GM23338 (cell line): ENCODE measurements around the gene IQGAP1. TPM values are rescaled to one million over a fixed set of nuclear protein-coding genes. Genes with fewer than 3 reads are reported as not detected.
A peak's percentile ranks its signal among the peaks of the same experiment; 100 is the strongest.
"Not testable (repeated sequence)": the region's sequence is repeated elsewhere in the genome, so short reads cannot be mapped to it uniquely, and the experiment has no call there.

Experiments
- ATAC-seq: fragments of 200-7000 bp; cut with Tn5 transposase; 3 replicates; pipeline ENCODE4 v1.9.1; 2020
- DNase-seq: peaks from one replicate; pipeline ENCODE4 v3.0.0-alpha.2; 2015; ENCODE audit warnings: low spot score
- H2AFZ ChIP-seq: fragments of 200-600 bp; sonication (generic); 2 replicates; pipeline ENCODE4 v1.8.0; 2016; ENCODE audit warnings: antibody characterized with exemption, mild to moderate bottlenecking, moderate library complexity
- H3F3A ChIP-seq: fragments of 200-600 bp; sonication (generic); replicated peaks from 2 replicates; pipeline ENCODE4 v1.8.0; 2017; ENCODE audit warnings: antibody characterized with exemption, mixed run types, low read depth
- H3K27ac ChIP-seq: fragments of 200-600 bp; sonication (generic); 2 replicates; pipeline ENCODE4 v1.6.1; 2016; ENCODE audit warnings: low read depth
- H3K27me3 ChIP-seq: fragments of 200-600 bp; sonication (generic); 2 replicates; pipeline ENCODE4 v1.8.0; 2016; ENCODE audit warnings: mild to moderate bottlenecking, mixed run types, moderate library complexity; ENCODE audit not compliant: insufficient read depth
- H3K36me3 ChIP-seq: fragments of 200-600 bp; sonication (generic); 2 replicates; pipeline ENCODE4 v1.8.0; 2016; ENCODE audit warnings: mild to moderate bottlenecking; ENCODE audit not compliant: insufficient read depth
- H3K4me1 ChIP-seq: fragments of 200-600 bp; sonication (generic); 2 replicates; pipeline ENCODE4 v1.8.0; 2016; ENCODE audit warnings: mild to moderate bottlenecking, moderate library complexity; ENCODE audit not compliant: insufficient read depth
- H3K4me2 ChIP-seq: fragments of 200-600 bp; sonication (generic); 2 replicates; pipeline ENCODE4 v1.7.1; 2017; ENCODE audit warnings: mixed run types
- H3K4me3 ChIP-seq: fragments of 200-600 bp; sonication (generic); 2 replicates; pipeline ENCODE4 v1.6.1; 2016; ENCODE audit warnings: mixed run types
- H3K79me2 ChIP-seq: fragments of 200-600 bp; sonication (generic); replicated peaks from 2 replicates; pipeline ENCODE4 v1.8.0; 2017; ENCODE audit warnings: mild to moderate bottlenecking; ENCODE audit not compliant: insufficient read depth
- H3K9me2 ChIP-seq: fragments of 200-600 bp; sonication (generic); 2 replicates; pipeline ENCODE4 v1.8.0; 2017; ENCODE audit not compliant: insufficient read depth
- H4K20me1 ChIP-seq: fragments of 200-600 bp; sonication (generic); replicated peaks from 2 replicates; pipeline ENCODE4 v1.8.0; 2017; ENCODE audit warnings: mild to moderate bottlenecking; ENCODE audit not compliant: insufficient read depth
- H3K27ac Mint-ChIP-seq: 2 replicates; pipeline ENCODE4 v1.8.0; 2020; ENCODE audit warnings: inconsistent platforms, mild to moderate bottlenecking, moderate library complexity, mixed read lengths
- H3K27me3 Mint-ChIP-seq: 3 replicates; pipeline ENCODE4 v1.8.0; 2022; ENCODE audit warnings: low read depth, mild to moderate bottlenecking, moderate library complexity, mixed read lengths, inconsistent platforms; ENCODE audit not compliant: insufficient read depth, poor library complexity
- H3K36me3 Mint-ChIP-seq: 3 replicates; pipeline ENCODE4 v1.8.0; 2021; ENCODE audit warnings: low read depth, mild to moderate bottlenecking, inconsistent platforms, moderate library complexity, mixed read lengths
- H3K4me1 Mint-ChIP-seq: 3 replicates; pipeline ENCODE4 v1.8.0; 2020; ENCODE audit warnings: mild to moderate bottlenecking, inconsistent platforms, mixed read lengths
- H3K4me3 Mint-ChIP-seq: 3 replicates; pipeline ENCODE4 v1.8.0; 2021; ENCODE audit warnings: moderate library complexity, mild to moderate bottlenecking, inconsistent platforms, mixed read lengths
- H3K9me3 Mint-ChIP-seq: 3 replicates; pipeline ENCODE4 v1.8.0; 2020; ENCODE audit warnings: moderate library complexity, mild to moderate bottlenecking, inconsistent platforms, mixed read lengths
- EZH2 ChIP-seq: fragments of 200-600 bp; sonication (generic); IDR thresholded peaks from one replicate; pipeline ENCODE4 v1.8.0; 2017; ENCODE audit warnings: antibody characterized with exemption, mild to moderate bottlenecking, low read depth; ENCODE audit not compliant: unreplicated experiment
- EZH2phosphoT487 ChIP-seq: fragments of 200-600 bp; sonication (generic); IDR thresholded peaks from one replicate; pipeline ENCODE4 v1.8.1; 2018; ENCODE audit warnings: antibody characterized with exemption; ENCODE audit not compliant: unreplicated experiment
- REST ChIP-seq: IDR thresholded peaks from one replicate; pipeline ENCODE4 v1.6.1; 2018; ENCODE audit warnings: antibody characterized with exemption; ENCODE audit not compliant: unreplicated experiment
- ZNF114 ChIP-seq: fragments of 250-450 bp; sonication (Bioruptor Pico); IDR thresholded peaks from 2 replicates; pipeline ENCODE4 v1.5.0; 2020; ENCODE audit warnings: mild to moderate bottlenecking, moderate library complexity
- ZNF331 ChIP-seq: fragments of 250-450 bp; sonication (Bioruptor Pico); IDR thresholded peaks from 2 replicates; pipeline ENCODE4 v1.5.0; 2020; ENCODE audit warnings: low read depth, mild to moderate bottlenecking, moderate library complexity
- polyA plus RNA-seq: library from polyadenylated mRNA; unstranded; fragments of >200 nt; fragmentation: Nextera tagmentation; extraction: Ambion mirVana; gene quantifications from 2 replicates; pipeline ENCODE4 v1.2.1, GENCODE V29; 2016
- total RNA-seq: library from RNA; depleted of rRNA; stranded (reverse); fragments of >200 nt; shearing (Covaris generic); gene quantifications from 2 replicates; pipeline ENCODE4 v1.2.3, GENCODE V29; 2014
- TF ChIP-seq, protein P1 (sequence below), 2 experiments: fragments of 200-600 bp in 1 of 2; sonication (generic) in 1 of 2; conservative IDR thresholded peaks; 2 replicates each; pipeline versions ENCODE4 v1.5.1 to v1.6.1; 2016 to 2017; ENCODE audit warnings: antibody characterized with exemption in 2 of 2, low read depth in 2 of 2, mild to moderate bottlenecking in 2 of 2, moderate library complexity in 1 of 2

The IQGAP1 gene
- total and polyA plus RNA-seq, 2 experiments from 2014 or later: 92.7 to 159 TPM

- Mint-ChIP-seq H3K36me3 (no peaks in the 10 kb centered on the region), H3K9me3 (0 out of 3 replicates have a peak, but pooled peaks cover 1% of the 10 kb centered on the region), H3K27ac (no peak overlapping the region), H3K4me1 (no peaks in the 10 kb centered on the region; the same call in 2 of the 3 replicates), H3K27me3 (peaks cover 9% of the 10 kb centered on the region), H3K4me3 (no peak overlapping the region)
- H3K4me3 ChIP-seq: no peak overlapping the region
- peaks cover 11% of the 10 kb centered on the region for H3K27me3 ChIP-seq
- TF ChIP-seq EZH2: no peak
- TF ChIP-seq ZNF114 (CRISPR knock-in tag): no peak
- TF ChIP-seq, protein P1, sequence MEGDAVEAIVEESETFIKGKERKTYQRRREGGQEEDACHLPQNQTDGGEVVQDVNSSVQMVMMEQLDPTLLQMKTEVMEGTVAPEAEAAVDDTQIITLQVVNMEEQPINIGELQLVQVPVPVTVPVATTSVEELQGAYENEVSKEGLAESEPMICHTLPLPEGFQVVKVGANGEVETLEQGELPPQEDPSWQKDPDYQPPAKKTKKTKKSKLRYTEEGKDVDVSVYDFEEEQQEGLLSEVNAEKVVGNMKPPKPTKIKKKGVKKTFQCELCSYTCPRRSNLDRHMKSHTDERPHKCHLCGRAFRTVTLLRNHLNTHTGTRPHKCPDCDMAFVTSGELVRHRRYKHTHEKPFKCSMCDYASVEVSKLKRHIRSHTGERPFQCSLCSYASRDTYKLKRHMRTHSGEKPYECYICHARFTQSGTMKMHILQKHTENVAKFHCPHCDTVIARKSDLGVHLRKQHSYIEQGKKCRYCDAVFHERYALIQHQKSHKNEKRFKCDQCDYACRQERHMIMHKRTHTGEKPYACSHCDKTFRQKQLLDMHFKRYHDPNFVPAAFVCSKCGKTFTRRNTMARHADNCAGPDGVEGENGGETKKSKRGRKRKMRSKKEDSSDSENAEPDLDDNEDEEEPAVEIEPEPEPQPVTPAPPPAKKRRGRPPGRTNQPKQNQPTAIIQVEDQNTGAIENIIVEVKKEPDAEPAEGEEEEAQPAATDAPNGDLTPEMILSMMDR (conservative IDR thresholded peaks at IDR 0.05; ENCODE audit: low read depth in 2 of 2): no peak
- TF ChIP-seq ZNF331 (CRISPR knock-in tag): no peak
- H2AFZ ChIP-seq: no peak overlapping the region
- H3K36me3 ChIP-seq: no peaks in the 10 kb centered on the region
- no peaks in the 10 kb centered on the region for H3F3A ChIP-seq
- no peak for ATAC-seq
- H3K79me2 ChIP-seq: no peaks in the 10 kb centered on the region
- H3K4me1 ChIP-seq: no peaks in the 10 kb centered on the region
- H4K20me1 ChIP-seq: no peaks in the 10 kb centered on the region
- no peak overlapping the region for H3K27ac ChIP-seq
- H3K4me2 ChIP-seq: no peak overlapping the region
- DNase-seq: no peak
- H3K9me2 ChIP-seq: peaks cover 5% of the 10 kb centered on the region; the same call in 1 of the 2 replicates
Measured at GRCh38 chr15:90523373-90523772, 135.3 kb downstream of the IQGAP1 start.

GRCh38 chr15:90524018-90524803, 136.2 kb downstream of the IQGAP1 start:
- not testable (repeated sequence) for H3K79me2 ChIP-seq, H3K4me3 ChIP-seq, H3F3A ChIP-seq, H3K36me3 Mint-ChIP-seq, H3K9me2 ChIP-seq, H3K27ac ChIP-seq, H3K4me1 Mint-ChIP-seq, H3K4me2 ChIP-seq, DNase-seq, H4K20me1 ChIP-seq, H3K27ac Mint-ChIP-seq, H3K4me1 ChIP-seq, H3K9me3 Mint-ChIP-seq, ATAC-seq, H3K4me3 Mint-ChIP-seq, H3K36me3 ChIP-seq
- peak overlapping the region; percentile 43; the same call in 1 of the 2 replicates for H2AFZ ChIP-seq
- peaks cover 19% of the 10 kb centered on the region for H3K27me3 ChIP-seq
- peaks cover 13% of the 10 kb centered on the region for H3K27me3 Mint-ChIP-seq

GRCh38 chr15:90529011-90529370, 140.9 kb downstream of the IQGAP1 start:
- H3K27ac ChIP-seq: no peak overlapping the region
- H2AFZ ChIP-seq: peak overlapping the region; percentile 97
- H3K27ac Mint-ChIP-seq: no peak overlapping the region

More at GRCh38 chr15:90529011-90529370, 140.9 kb downstream of the IQGAP1 start:
- Histone ChIP-seq H3K4me3 (peak overlapping the region; percentile 79), H3K27me3 (peaks cover 51% of the 10 kb centered on the region), H3K79me2 (no peaks in the 10 kb centered on the region), H3K4me1 (no peaks in the 10 kb centered on the region), H3K36me3 (no peaks in the 10 kb centered on the region), H3F3A (peaks cover 3% of the 10 kb centered on the region; the same call in 1 of the 2 replicates), H3K9me2 (peaks cover 4% of the 10 kb centered on the region; the same call in 1 of the 2 replicates), H3K4me2 (peak overlapping the region; percentile 80), H4K20me1 (peaks cover 8% of the 10 kb centered on the region; the same call in 1 of the 2 replicates)
- DNase-seq: no peak
- TF ChIP-seq EZH2phosphoT487: no peak
- no peak for TF ChIP-seq REST
- H3K4me1 Mint-ChIP-seq: peaks cover 7% of the 10 kb centered on the region
- peak overlapping the region; percentile 78 for H3K4me3 Mint-ChIP-seq
- no peaks in the 10 kb centered on the region; the same call in 2 of the 3 replicates for H3K36me3 Mint-ChIP-seq
- H3K27me3 Mint-ChIP-seq: peaks cover 34% of the 10 kb centered on the region
- no peak for ATAC-seq
- 0 out of 3 replicates have a peak, but pooled peaks cover 3% of the 10 kb centered on the region for H3K9me3 Mint-ChIP-seq
